Measurements from ENCODE around the gene LYZL2. TPM values are rescaled to one million over a fixed set of nuclear protein-coding genes. Genes with fewer than 3 reads are reported as not detected.
A peak's percentile ranks its signal among the peaks of the same experiment; 100 is the strongest.

Gene LYZL2
- total RNA-seq, 1 donor from 2014 or later, result not detected

- no peak for FAIRE-seq
- Histone ChIP-seq H3K27me3 (ENCODE audit: control insufficient read depth, insufficient read depth, low read length) (no peaks in the 10 kb centered on the region), H3K4me3 (ENCODE audit: low read depth, low read length) (no peak overlapping the region), H3K36me3 (ENCODE audit: control insufficient read depth, insufficient read depth, low read length) (no peaks in the 10 kb centered on the region)
- no peak for TF ChIP-seq CTCF (IDR thresholded peaks at IDR 0.05; ENCODE audit: insufficient read depth, low read length, severe bottlenecking)
- no peak for DNase-seq (ENCODE audit: low read depth)
Observed at GRCh38 chr10:30574432-30574796, 55.1 kb downstream of the LYZL2 start.

- DNase-seq (ENCODE audit: low read depth) (no peak), FAIRE-seq (no peak)
- Histone ChIP-seq H3K27me3 (ENCODE audit: control insufficient read depth, insufficient read depth, low read length) (no peaks in the 10 kb centered on the region), H3K4me3 (ENCODE audit: low read depth, low read length) (no peak overlapping the region), H3K36me3 (ENCODE audit: control insufficient read depth, insufficient read depth, low read length) (no peaks in the 10 kb centered on the region)
- TF ChIP-seq CTCF (IDR thresholded peaks at IDR 0.05; ENCODE audit: insufficient read depth, low read length, severe bottlenecking), result no peak
Observed at GRCh38 chr10:30573721-30574431, 55.7 kb downstream of the LYZL2 start.

- no peak for DNase-seq (ENCODE audit: low read depth)
- Histone ChIP-seq H3K27me3 (ENCODE audit: control insufficient read depth, insufficient read depth, low read length) (no peaks in the 10 kb centered on the region), H3K36me3 (ENCODE audit: control insufficient read depth, insufficient read depth, low read length) (no peaks in the 10 kb centered on the region), H3K4me3 (ENCODE audit: low read depth, low read length) (no peak overlapping the region)
- no peak for TF ChIP-seq CTCF (IDR thresholded peaks at IDR 0.05; ENCODE audit: insufficient read depth, low read length, severe bottlenecking)
- no peak for FAIRE-seq
Observed at GRCh38 chr10:30565449-30565848, 64.1 kb downstream of the LYZL2 start.

- no peak for FAIRE-seq
- Histone ChIP-seq H3K27me3 (ENCODE audit: control insufficient read depth, insufficient read depth, low read length) (no peaks in the 10 kb centered on the region), H3K36me3 (ENCODE audit: control insufficient read depth, insufficient read depth, low read length) (no peaks in the 10 kb centered on the region), H3K4me3 (ENCODE audit: low read depth, low read length) (no peak overlapping the region)
- no peak for TF ChIP-seq CTCF (IDR thresholded peaks at IDR 0.05; ENCODE audit: insufficient read depth, low read length, severe bottlenecking)
- DNase-seq (ENCODE audit: low read depth), result peak; percentile 79
Observed at GRCh38 chr10:30562787-30563186, 66.8 kb downstream of the LYZL2 start.

Other genes starting within 250 kb of the LYZL2 start
- 1.6 and 3.5 TPM in 2 replicates for gene MAP3K8, start 195.6 kb downstream of the LYZL2 start, total RNA-seq